ENCODE data around the gene PLEKHA5. TPM values are rescaled to one million over a fixed set of nuclear protein-coding genes. Genes with fewer than 3 reads are reported as not detected.

The PLEKHA5 gene
- total and polyA plus RNA-seq, 2 experiments from 2014 or later, result 82.8 to 112 TPM

GRCh38 chr12:19239616-19240234 is 110.2 kb downstream of the PLEKHA5 start (continued):
- TF ChIP-seq ZNF462 (CRISPR knock-in tag; IDR thresholded peaks at IDR 0.05) (no peak), EZH2 (IDR thresholded peaks at IDR 0.05; ENCODE audit: low read depth, unreplicated experiment) (no peak), ZNF331 (CRISPR knock-in tag; IDR thresholded peaks at IDR 0.05; ENCODE audit: low read depth) (no peak), EZH2phosphoT487 (IDR thresholded peaks at IDR 0.05; ENCODE audit: unreplicated experiment) (no peak), JUNB (IDR thresholded peaks at IDR 0.05; ENCODE audit: unreplicated experiment) (no peak), CTCF (conservative IDR thresholded peaks at IDR 0.05; ENCODE audit: low read depth in 2 of 2) (no peak), CREB1 (CRISPR knock-in tag; IDR thresholded peaks at IDR 0.05; ENCODE audit: low read depth) (no peak), ZNF114 (CRISPR knock-in tag; IDR thresholded peaks at IDR 0.05) (no peak), STAT1 (IDR thresholded peaks at IDR 0.05; ENCODE audit: unreplicated experiment) (no peak)

Measured in GM23338 (cell line).